ENCODE data around the gene GID4. TPM values are rescaled to one million over a fixed set of nuclear protein-coding genes. Genes with fewer than 3 reads are reported as not detected.
A peak's percentile ranks its signal among the peaks of the same experiment; 100 is the strongest.

Gene GID4
- total and polyA plus RNA-seq, 2 of the 13 experiments (the other 11 are each of a cell fraction or from before 2014, with no cell fraction given) = 4.3 to 6.1 TPM

GRCh38 chr17:18038861-18039534 is at the start of gene GID4, which contains the start of gene ATPAF2 (continued):
- TF ChIP-seq DMTF1 (CRISPR knock-in tag; IDR thresholded peaks at IDR 0.05) (0 out of 2 replicates have a peak, but pooled peaks have one; percentile 47), ZKSCAN8 (CRISPR knock-in tag; IDR thresholded peaks at IDR 0.05; ENCODE audit: borderline replicate concordance) (0 out of 2 replicates have a peak, but pooled peaks have one; percentile 14), HNRNPLL (IDR thresholded peaks at IDR 0.05; ENCODE audit: low read depth, low read length, poor library complexity, severe bottlenecking) (peak; percentile 89), ZBTB10 (CRISPR knock-in tag; IDR thresholded peaks at IDR 0.05; ENCODE audit: borderline replicate concordance) (no peak), TOE1 (CRISPR knock-in tag; IDR thresholded peaks at IDR 0.05) (no peak), YEATS4 (CRISPR knock-in tag; IDR thresholded peaks at IDR 0.05; ENCODE audit: borderline replicate concordance) (peak; percentile 87), KDM2A (CRISPR knock-in tag; IDR thresholded peaks at IDR 0.05; ENCODE audit: borderline replicate concordance, low read depth) (peak; percentile 83; the same call in 1 of the 2 replicates), PAF1 (CRISPR knock-in tag; IDR thresholded peaks at IDR 0.05) (no peak), KLF11 (CRISPR knock-in tag; IDR thresholded peaks at IDR 0.05) (peak; percentile 45; the same call in 1 of the 2 replicates), FOXA3 (CRISPR knock-in tag; IDR thresholded peaks at IDR 0.05) (peak; percentile 63), ZFX (CRISPR knock-in tag; IDR thresholded peaks at IDR 0.05; ENCODE audit: low read depth) (peak; percentile 68), IRF9 (CRISPR knock-in tag; IDR thresholded peaks at IDR 0.05; ENCODE audit: borderline replicate concordance) (no peak), ZHX1 (CRISPR knock-in tag; IDR thresholded peaks at IDR 0.05; ENCODE audit: low read depth) (peak; percentile 43; the same call in 1 of the 2 replicates)
- TF ChIP-seq, protein P1, sequence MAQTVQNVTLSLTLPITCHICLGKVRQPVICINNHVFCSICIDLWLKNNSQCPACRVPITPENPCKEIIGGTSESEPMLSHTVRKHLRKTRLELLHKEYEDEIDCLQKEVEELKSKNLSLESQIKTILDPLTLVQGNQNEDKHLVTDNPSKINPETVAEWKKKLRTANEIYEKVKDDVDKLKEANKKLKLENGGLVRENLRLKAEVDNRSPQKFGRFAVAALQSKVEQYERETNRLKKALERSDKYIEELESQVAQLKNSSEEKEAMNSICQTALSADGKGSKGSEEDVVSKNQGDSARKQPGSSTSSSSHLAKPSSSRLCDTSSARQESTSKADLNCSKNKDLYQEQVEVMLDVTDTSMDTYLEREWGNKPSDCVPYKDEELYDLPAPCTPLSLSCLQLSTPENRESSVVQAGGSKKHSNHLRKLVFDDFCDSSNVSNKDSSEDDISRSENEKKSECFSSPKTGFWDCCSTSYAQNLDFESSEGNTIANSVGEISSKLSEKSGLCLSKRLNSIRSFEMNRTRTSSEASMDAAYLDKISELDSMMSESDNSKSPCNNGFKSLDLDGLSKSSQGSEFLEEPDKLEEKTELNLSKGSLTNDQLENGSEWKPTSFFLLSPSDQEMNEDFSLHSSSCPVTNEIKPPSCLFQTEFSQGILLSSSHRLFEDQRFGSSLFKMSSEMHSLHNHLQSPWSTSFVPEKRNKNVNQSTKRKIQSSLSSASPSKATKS (CRISPR knock-in tag; IDR thresholded peaks at IDR 0.05) = no peak

Measured in HepG2 (cell line).